Muscle of arm (tissue), 12 donors: ENCODE data around the gene ASB16. TPM values are rescaled to one million over a fixed set of nuclear protein-coding genes. Genes with fewer than 3 reads are reported as not detected.
"Not testable (repeated sequence)": the region's sequence is repeated elsewhere in the genome, so short reads cannot be mapped to it uniquely, and the experiment has no call there.

Source experiments
- DNase-seq: peaks from one replicate; pipeline ENCODE4 v3.0.0-alpha.2; 2013
- polyA plus RNA-seq, 12 donors: library from polyadenylated mRNA; unstranded; fragments of 120-200 nt; gene quantifications; one replicate each; pipeline ENCODE4 v1.2.1, GENCODE V29; 2013; ENCODE audit not compliant: insufficient read length in 12 of 12

ASB16 gene
- polyA plus RNA-seq, 12 donors, result 6.3 to 21.7 (median 13.2) TPM; not detected in 2

- no peak for DNase-seq
Measured at GRCh38 chr17:44146375-44147346, 23.8 kb upstream of the ASB16 start.

GRCh38 chr17:44147812-44148211 lies 22.7 kb upstream of the ASB16 start:
- no peak for DNase-seq

- not testable (repeated sequence) for DNase-seq
Measured at GRCh38 chr17:44149066-44149465, 21.4 kb upstream of the ASB16 start.

- DNase-seq, result no peak
Measured at GRCh38 chr17:44149750-44150329, 20.7 kb upstream of the ASB16 start.

GRCh38 chr17:44152875-44153274 lies 17.6 kb upstream of the ASB16 start:
- DNase-seq, result no peak

- no peak for DNase-seq
Measured at GRCh38 chr17:44155488-44155887, 15.0 kb upstream of the ASB16 start.

GRCh38 chr17:44159519-44160210 lies 10.8 kb upstream of the ASB16 start:
- no peak for DNase-seq

- no peak for DNase-seq
Measured at GRCh38 chr17:44164476-44164875, 6.0 kb upstream of the ASB16 start.

- DNase-seq, result no peak
Measured at GRCh38 chr17:44167181-44167861, 3.2 kb upstream of the ASB16 start.

- DNase-seq, result no peak
Measured at GRCh38 chr17:44170135-44170498, 387 bp upstream of the ASB16 start.

GRCh38 chr17:44171931-44172455 lies 1.5 kb downstream of the ASB16 start:
- no peak for DNase-seq

GRCh38 chr17:44174427-44174826 lies 3.9 kb downstream of the ASB16 start:
- DNase-seq, result no peak

GRCh38 chr17:44176257-44176656 lies 5.8 kb downstream of the ASB16 start:
- DNase-seq, result no peak

- no peak for DNase-seq
Measured at GRCh38 chr17:44176671-44177501, 6.4 kb downstream of the ASB16 start.

- DNase-seq, result no peak
Measured at GRCh38 chr17:44177640-44178039, 7.1 kb downstream of the ASB16 start.

- DNase-seq, result no peak
Measured at GRCh38 chr17:44178133-44178532, 7.6 kb downstream of the ASB16 start.

- no peak for DNase-seq
Measured at GRCh38 chr17:44183024-44183423, 12.5 kb downstream of the ASB16 start.

GRCh38 chr17:44184212-44184810 lies 13.8 kb downstream of the ASB16 start:
- no peak for DNase-seq

- peak; percentile 99 for DNase-seq
Measured at GRCh38 chr17:44186307-44187130, 16.0 kb downstream of the ASB16 start, which contains the start of gene TMUB2. TMUB2 (plus strand) TSS chr17:44186972; CDS start chr17:44187709, 737 bp downstream.
